ENCODE data around the gene TGFBR2.

Gene TGFBR2

GRCh38 chr3:30606301-30607031, at the start of gene TGFBR2:
Gene TGFBR2 (plus strand): TSS chr3:30606601. CDS start chr3:30606884, 283 bp downstream.
- peak; percentile 63 to 74 for DNase-seq (ENCODE audit: low read depth in 1 of 2, low spot score in 1 of 2)

GRCh38 chr3:30557746-30558303, 48.6 kb upstream of the TGFBR2 start:
- no peak for DNase-seq (ENCODE audit: low read depth in 1 of 2, low spot score in 1 of 2)

- no peak for DNase-seq (ENCODE audit: low read depth in 1 of 2, low spot score in 1 of 2)
Measured at GRCh38 chr3:30563956-30564355, 42.4 kb upstream of the TGFBR2 start.

GRCh38 chr3:30567139-30567753, 39.2 kb upstream of the TGFBR2 start:
- DNase-seq (ENCODE audit: low read depth in 1 of 2, low spot score in 1 of 2), result no peak

GRCh38 chr3:30576946-30577345, 29.5 kb upstream of the TGFBR2 start:
- no peak for DNase-seq (ENCODE audit: low read depth in 1 of 2, low spot score in 1 of 2)

GRCh38 chr3:30577788-30578187, 28.6 kb upstream of the TGFBR2 start:
- no peak for DNase-seq (ENCODE audit: low read depth in 1 of 2, low spot score in 1 of 2)

GRCh38 chr3:30578479-30578878, 27.9 kb upstream of the TGFBR2 start:
- DNase-seq (ENCODE audit: low read depth in 1 of 2, low spot score in 1 of 2), result no peak

- no peak for DNase-seq (ENCODE audit: low read depth in 1 of 2, low spot score in 1 of 2)
Measured at GRCh38 chr3:30578986-30579579, 27.3 kb upstream of the TGFBR2 start.

- DNase-seq (ENCODE audit: low read depth in 1 of 2, low spot score in 1 of 2), result no peak
Measured at GRCh38 chr3:30581067-30581585, 25.3 kb upstream of the TGFBR2 start.

- DNase-seq (ENCODE audit: low read depth in 1 of 2, low spot score in 1 of 2), result no peak
Measured at GRCh38 chr3:30581982-30582381, 24.4 kb upstream of the TGFBR2 start.

- no peak for DNase-seq (ENCODE audit: low read depth in 1 of 2, low spot score in 1 of 2)
Measured at GRCh38 chr3:30583973-30584372, 22.4 kb upstream of the TGFBR2 start.

- DNase-seq (ENCODE audit: low read depth in 1 of 2, low spot score in 1 of 2), result no peak
Measured at GRCh38 chr3:30585654-30586053, 20.7 kb upstream of the TGFBR2 start.

- no peak for DNase-seq (ENCODE audit: low read depth in 1 of 2, low spot score in 1 of 2)
Measured at GRCh38 chr3:30586096-30586805, 20.1 kb upstream of the TGFBR2 start.

- no peak for DNase-seq (ENCODE audit: low read depth in 1 of 2, low spot score in 1 of 2)
Measured at GRCh38 chr3:30586806-30587486, 19.5 kb upstream of the TGFBR2 start.

GRCh38 chr3:30587904-30588303, 18.5 kb upstream of the TGFBR2 start:
- no peak for DNase-seq (ENCODE audit: low read depth in 1 of 2, low spot score in 1 of 2)

GRCh38 chr3:30596152-30596551, 10.2 kb upstream of the TGFBR2 start:
- no peak for DNase-seq (ENCODE audit: low read depth in 1 of 2, low spot score in 1 of 2)

GRCh38 chr3:30597131-30597768, 9.2 kb upstream of the TGFBR2 start:
- no peak for DNase-seq (ENCODE audit: low read depth in 1 of 2, low spot score in 1 of 2)

- no peak for DNase-seq (ENCODE audit: low read depth in 1 of 2, low spot score in 1 of 2)
Measured at GRCh38 chr3:30597769-30598134, 8.6 kb upstream of the TGFBR2 start.

GRCh38 chr3:30598668-30599545, 7.5 kb upstream of the TGFBR2 start:
- DNase-seq (ENCODE audit: low read depth in 1 of 2, low spot score in 1 of 2), result no peak
